Measurements from ENCODE around the gene CSTPP1.

DNA sequence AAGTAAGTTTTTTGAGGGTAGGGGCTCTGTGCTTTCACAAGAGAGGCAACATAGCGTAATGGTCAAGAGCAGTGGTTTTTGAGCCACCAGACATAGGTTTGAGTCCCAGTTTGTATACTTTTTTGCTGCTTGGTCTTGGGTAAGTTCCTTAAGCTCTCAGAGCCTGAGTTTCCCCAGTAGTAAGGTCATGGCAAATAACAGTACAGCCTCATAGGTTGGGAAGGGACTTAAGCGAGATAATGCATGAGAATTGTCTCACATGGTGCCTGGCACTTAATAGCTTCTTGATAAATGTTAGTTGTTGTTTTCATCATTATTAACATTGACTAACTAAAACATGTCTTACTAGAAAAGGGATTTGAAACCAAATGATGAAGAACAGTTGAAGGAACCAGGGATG lies 157.0 kb downstream of the CSTPP1 start:
- TF ChIP-seq POLR2AphosphoS5 (IDR thresholded peaks at IDR 0.05) (no peak), MXI1 (conservative IDR thresholded peaks at IDR 0.05; ENCODE audit: poor library complexity, severe bottlenecking) (no peak), RAD21 (conservative IDR thresholded peaks at IDR 0.05) (no peak), EZH2 (IDR thresholded peaks at IDR 0.05; ENCODE audit: borderline replicate concordance, insufficient read depth, low read length, poor library complexity, severe bottlenecking) (no peak), SMC3 (conservative IDR thresholded peaks at IDR 0.05; ENCODE audit: poor library complexity) (no peak)
- TF ChIP-seq, protein P1, sequence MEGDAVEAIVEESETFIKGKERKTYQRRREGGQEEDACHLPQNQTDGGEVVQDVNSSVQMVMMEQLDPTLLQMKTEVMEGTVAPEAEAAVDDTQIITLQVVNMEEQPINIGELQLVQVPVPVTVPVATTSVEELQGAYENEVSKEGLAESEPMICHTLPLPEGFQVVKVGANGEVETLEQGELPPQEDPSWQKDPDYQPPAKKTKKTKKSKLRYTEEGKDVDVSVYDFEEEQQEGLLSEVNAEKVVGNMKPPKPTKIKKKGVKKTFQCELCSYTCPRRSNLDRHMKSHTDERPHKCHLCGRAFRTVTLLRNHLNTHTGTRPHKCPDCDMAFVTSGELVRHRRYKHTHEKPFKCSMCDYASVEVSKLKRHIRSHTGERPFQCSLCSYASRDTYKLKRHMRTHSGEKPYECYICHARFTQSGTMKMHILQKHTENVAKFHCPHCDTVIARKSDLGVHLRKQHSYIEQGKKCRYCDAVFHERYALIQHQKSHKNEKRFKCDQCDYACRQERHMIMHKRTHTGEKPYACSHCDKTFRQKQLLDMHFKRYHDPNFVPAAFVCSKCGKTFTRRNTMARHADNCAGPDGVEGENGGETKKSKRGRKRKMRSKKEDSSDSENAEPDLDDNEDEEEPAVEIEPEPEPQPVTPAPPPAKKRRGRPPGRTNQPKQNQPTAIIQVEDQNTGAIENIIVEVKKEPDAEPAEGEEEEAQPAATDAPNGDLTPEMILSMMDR (IDR thresholded peaks at IDR 0.05; ENCODE audit: poor library complexity, severe bottlenecking), result no peak
- TF ChIP-seq, protein P2, sequence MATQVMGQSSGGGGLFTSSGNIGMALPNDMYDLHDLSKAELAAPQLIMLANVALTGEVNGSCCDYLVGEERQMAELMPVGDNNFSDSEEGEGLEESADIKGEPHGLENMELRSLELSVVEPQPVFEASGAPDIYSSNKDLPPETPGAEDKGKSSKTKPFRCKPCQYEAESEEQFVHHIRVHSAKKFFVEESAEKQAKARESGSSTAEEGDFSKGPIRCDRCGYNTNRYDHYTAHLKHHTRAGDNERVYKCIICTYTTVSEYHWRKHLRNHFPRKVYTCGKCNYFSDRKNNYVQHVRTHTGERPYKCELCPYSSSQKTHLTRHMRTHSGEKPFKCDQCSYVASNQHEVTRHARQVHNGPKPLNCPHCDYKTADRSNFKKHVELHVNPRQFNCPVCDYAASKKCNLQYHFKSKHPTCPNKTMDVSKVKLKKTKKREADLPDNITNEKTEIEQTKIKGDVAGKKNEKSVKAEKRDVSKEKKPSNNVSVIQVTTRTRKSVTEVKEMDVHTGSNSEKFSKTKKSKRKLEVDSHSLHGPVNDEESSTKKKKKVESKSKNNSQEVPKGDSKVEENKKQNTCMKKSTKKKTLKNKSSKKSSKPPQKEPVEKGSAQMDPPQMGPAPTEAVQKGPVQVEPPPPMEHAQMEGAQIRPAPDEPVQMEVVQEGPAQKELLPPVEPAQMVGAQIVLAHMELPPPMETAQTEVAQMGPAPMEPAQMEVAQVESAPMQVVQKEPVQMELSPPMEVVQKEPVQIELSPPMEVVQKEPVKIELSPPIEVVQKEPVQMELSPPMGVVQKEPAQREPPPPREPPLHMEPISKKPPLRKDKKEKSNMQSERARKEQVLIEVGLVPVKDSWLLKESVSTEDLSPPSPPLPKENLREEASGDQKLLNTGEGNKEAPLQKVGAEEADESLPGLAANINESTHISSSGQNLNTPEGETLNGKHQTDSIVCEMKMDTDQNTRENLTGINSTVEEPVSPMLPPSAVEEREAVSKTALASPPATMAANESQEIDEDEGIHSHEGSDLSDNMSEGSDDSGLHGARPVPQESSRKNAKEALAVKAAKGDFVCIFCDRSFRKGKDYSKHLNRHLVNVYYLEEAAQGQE (IDR thresholded peaks at IDR 0.05; ENCODE audit: borderline replicate concordance), result no peak
